Natural killer cell (primary cell): ENCODE data around the gene RAB33B. TPM values are rescaled to one million over a fixed set of nuclear protein-coding genes. Genes with fewer than 3 reads are reported as not detected.

Source experiments
- ATAC-seq, 3 donors: fragments of 150-1000 bp in 2 of 3; fragments of 200-7000 bp in 1 of 3; cut with Tn5 transposase; 1 replicate in 1 of 3; 2 replicates in 2 of 3; pipeline ENCODE4 v1.10.0; 2021; ENCODE audit warnings: mild to moderate bottlenecking in 2 of 3, moderate library complexity in 2 of 3
- DNase-seq, 2 donors: peaks; one replicate each; pipeline versions ENCODE4 v3.0.0 to v3.0.0-alpha.2; 2013 to 2021; ENCODE audit warnings: mixed read lengths in 1 of 2
- H3K27ac ChIP-seq: one replicate; pipeline ENCODE4 v1.5.1; 2013; ENCODE audit warnings: mild to moderate bottlenecking, low read length
- H3K27me3 ChIP-seq: one replicate; pipeline ENCODE4 v1.6.1; 2013; ENCODE audit warnings: low read length; ENCODE audit not compliant: control insufficient read depth, insufficient read depth
- H3K36me3 ChIP-seq: one replicate; pipeline ENCODE4 v1.6.1; 2013; ENCODE audit warnings: low read length; ENCODE audit not compliant: control insufficient read depth, insufficient read depth
- H3K4me1 ChIP-seq: one replicate; pipeline ENCODE4 v1.6.1; 2013; ENCODE audit warnings: low read length; ENCODE audit not compliant: control insufficient read depth, insufficient read depth
- H3K4me3 ChIP-seq: one replicate; pipeline ENCODE4 v1.5.1; 2013; ENCODE audit warnings: low read length
- H3K9me3 ChIP-seq: one replicate; pipeline ENCODE4 v1.6.1; 2013; ENCODE audit warnings: low read length; ENCODE audit not compliant: control insufficient read depth, insufficient read depth
- H3K27ac Mint-ChIP-seq, 2 donors: one replicate each; pipeline ENCODE4 v1.8.0; 2022; ENCODE audit warnings: mild to moderate bottlenecking in 2 of 2, mixed read lengths in 2 of 2, moderate library complexity in 1 of 2
- H3K27me3 Mint-ChIP-seq, 2 donors: one replicate each; pipeline ENCODE4 v1.8.0; 2022; ENCODE audit warnings: low read depth in 2 of 2, mixed read lengths in 2 of 2
- H3K36me3 Mint-ChIP-seq: one replicate; pipeline ENCODE4 v1.8.0; 2022; ENCODE audit warnings: mixed read lengths
- H3K4me1 Mint-ChIP-seq, 2 donors: one replicate each; pipeline ENCODE4 v1.8.0; 2022; ENCODE audit warnings: mixed read lengths in 2 of 2
- H3K4me3 Mint-ChIP-seq: one replicate; pipeline ENCODE4 v1.8.0; 2022; ENCODE audit warnings: mild to moderate bottlenecking, moderate library complexity, mixed read lengths
- H3K9me3 Mint-ChIP-seq, 2 donors: one replicate each; pipeline ENCODE4 v1.8.0; 2022; ENCODE audit warnings: mixed read lengths in 2 of 2
- WGBS: methylation state at CpG from one replicate; pipeline ENCODE4 v1.1.7; 2013; ENCODE audit warnings: missing lambda C conversion rate; ENCODE audit not compliant: insufficient coverage; 5-methylcytosine and 5-hydroxymethylcytosine counted together
- intact Hi-C: fragments of 100-400 bp; cut with micrococcal nuclease; formaldehyde crosslinking; loops from one replicate; pipeline ENCODE4 v1.14.2; 2022
- total RNA-seq, 4 donors: library from RNA; stranded (reverse); fragments of 120-200 nt in 1 of 4; gene quantifications; one replicate each; pipeline versions ENCODE4 v1.2.3 to v1.2.4, GENCODE V29; 2013 to 2022
- TF ChIP-seq, protein P1 (sequence below): fragments of 200-600 bp; IDR thresholded peaks from one replicate; pipeline ENCODE4 v1.8.0; 2022; ENCODE audit warnings: antibody characterized with exemption

The RAB33B gene
- total RNA-seq, 3 donors from 2014 or later (not counting 1 experiment from before 2014, with no cell fraction given) = 7.8 to 12.9 (median 10.5) TPM

DNA sequence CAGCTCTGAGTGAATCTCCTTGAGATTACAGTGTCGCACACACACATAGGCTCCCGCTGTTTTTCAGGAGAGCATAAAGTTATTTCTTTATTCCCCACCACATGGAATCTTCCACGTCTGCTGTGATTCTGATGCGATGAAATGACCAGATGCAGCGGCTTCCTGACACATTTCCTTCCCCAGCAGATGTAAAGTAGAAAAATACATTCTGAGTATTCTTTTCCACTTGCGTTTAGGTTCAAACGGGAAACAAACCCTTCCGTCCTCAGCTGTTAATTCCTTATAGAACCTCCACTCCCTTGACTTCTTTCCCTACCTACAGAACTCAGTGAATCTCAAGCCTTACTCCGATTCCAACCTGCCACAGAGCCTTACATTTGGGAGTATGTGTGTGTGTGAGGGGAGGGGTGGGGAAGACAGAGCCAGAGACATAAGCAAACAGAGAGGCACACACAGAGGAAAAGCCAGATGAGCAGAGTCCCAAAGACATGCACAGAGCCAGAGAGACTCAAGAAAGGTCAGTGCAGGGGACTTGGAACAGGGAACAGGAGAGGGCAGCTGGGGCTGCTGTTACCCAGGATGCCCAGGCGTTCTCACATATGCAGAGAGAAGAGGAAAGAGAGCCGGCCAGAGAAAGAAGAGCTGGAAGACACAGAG is 54.8 kb downstream of the RAB33B start:
- no peaks in the 10 kb centered on the region for H3K27me3 ChIP-seq
- no peaks in the 10 kb centered on the region for H3K36me3 ChIP-seq
- H3K9me3 ChIP-seq = no peaks in the 10 kb centered on the region
- intact Hi-C loops = no loop called here
- WGBS = 97% methylated on average over 10 of the region's 11 CpGs
- TF ChIP-seq, protein P1, sequence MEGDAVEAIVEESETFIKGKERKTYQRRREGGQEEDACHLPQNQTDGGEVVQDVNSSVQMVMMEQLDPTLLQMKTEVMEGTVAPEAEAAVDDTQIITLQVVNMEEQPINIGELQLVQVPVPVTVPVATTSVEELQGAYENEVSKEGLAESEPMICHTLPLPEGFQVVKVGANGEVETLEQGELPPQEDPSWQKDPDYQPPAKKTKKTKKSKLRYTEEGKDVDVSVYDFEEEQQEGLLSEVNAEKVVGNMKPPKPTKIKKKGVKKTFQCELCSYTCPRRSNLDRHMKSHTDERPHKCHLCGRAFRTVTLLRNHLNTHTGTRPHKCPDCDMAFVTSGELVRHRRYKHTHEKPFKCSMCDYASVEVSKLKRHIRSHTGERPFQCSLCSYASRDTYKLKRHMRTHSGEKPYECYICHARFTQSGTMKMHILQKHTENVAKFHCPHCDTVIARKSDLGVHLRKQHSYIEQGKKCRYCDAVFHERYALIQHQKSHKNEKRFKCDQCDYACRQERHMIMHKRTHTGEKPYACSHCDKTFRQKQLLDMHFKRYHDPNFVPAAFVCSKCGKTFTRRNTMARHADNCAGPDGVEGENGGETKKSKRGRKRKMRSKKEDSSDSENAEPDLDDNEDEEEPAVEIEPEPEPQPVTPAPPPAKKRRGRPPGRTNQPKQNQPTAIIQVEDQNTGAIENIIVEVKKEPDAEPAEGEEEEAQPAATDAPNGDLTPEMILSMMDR = no peak
- H3K9me3 Mint-ChIP-seq = no peaks in the 10 kb centered on the region
- no peak for DNase-seq
- H3K27ac ChIP-seq = no peak overlapping the region
- ATAC-seq = no peak
- H3K27me3 Mint-ChIP-seq = no peaks in the 10 kb centered on the region
- no peaks in the 10 kb centered on the region for H3K4me1 ChIP-seq
- no peaks in the 10 kb centered on the region for H3K4me1 Mint-ChIP-seq
- no peak overlapping the region for H3K27ac Mint-ChIP-seq
- no peaks in the 10 kb centered on the region for H3K36me3 Mint-ChIP-seq
- no peak overlapping the region for H3K4me3 Mint-ChIP-seq
- no peak overlapping the region for H3K4me3 ChIP-seq

GRCh38 chr4:139509727-139510410 is 55.9 kb downstream of the RAB33B start:
- no peak overlapping the region for H3K27ac ChIP-seq
- 92% methylated on average over 6 of the region's 6 CpGs for WGBS
- no peaks in the 10 kb centered on the region for H3K4me1 ChIP-seq
- Mint-ChIP-seq H3K27me3 (no peaks in the 10 kb centered on the region), H3K9me3 (no peaks in the 10 kb centered on the region), H3K36me3 (no peaks in the 10 kb centered on the region), H3K27ac (no peak overlapping the region), H3K4me3 (no peak overlapping the region), H3K4me1 (no peaks in the 10 kb centered on the region)
- no peak for ATAC-seq
- peak in 1 of 2 donors; percentile 22 for DNase-seq
- no peaks in the 10 kb centered on the region for H3K9me3 ChIP-seq
- H3K4me3 ChIP-seq = no peak overlapping the region
- no peaks in the 10 kb centered on the region for H3K36me3 ChIP-seq
- intact Hi-C loops = no loop called here
- TF ChIP-seq, protein P1 = no peak
- H3K27me3 ChIP-seq = no peaks in the 10 kb centered on the region

DNA sequence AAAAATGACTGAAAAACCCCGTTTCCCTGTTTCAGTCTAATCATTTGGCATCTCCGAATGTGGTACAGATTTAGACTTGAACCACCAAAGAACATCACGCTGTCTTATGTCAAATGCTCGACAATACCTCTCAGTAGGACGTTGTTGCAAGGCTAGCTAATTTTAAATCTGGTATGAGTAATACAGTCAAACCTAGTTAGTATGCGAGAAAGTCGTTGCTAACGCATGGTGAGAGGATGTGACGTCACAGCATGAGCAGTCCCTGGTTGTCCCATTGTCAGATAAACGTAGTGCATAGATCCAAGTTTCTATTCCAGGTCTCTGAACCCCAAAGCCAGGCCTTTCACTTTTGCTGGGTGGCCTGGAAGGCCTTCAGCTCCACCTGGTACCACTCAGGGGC is 57.4 kb downstream of the RAB33B start:
- WGBS = 89% methylated on average over 10 of the region's 10 CpGs
- H3K4me1 ChIP-seq = no peaks in the 10 kb centered on the region
- H3K27me3 Mint-ChIP-seq = no peaks in the 10 kb centered on the region
- H3K4me1 Mint-ChIP-seq = no peaks in the 10 kb centered on the region
- H3K4me3 Mint-ChIP-seq = no peak overlapping the region
- H3K4me3 ChIP-seq = no peak overlapping the region
- H3K36me3 ChIP-seq = no peaks in the 10 kb centered on the region
- TF ChIP-seq, protein P1 = no peak
- intact Hi-C loops = no loop called here
- peak in 1 of 2 donors; percentile 13 for DNase-seq
- no peak for ATAC-seq
- no peaks in the 10 kb centered on the region for H3K9me3 ChIP-seq
- H3K27me3 ChIP-seq = no peaks in the 10 kb centered on the region
- no peak overlapping the region for H3K27ac ChIP-seq
- H3K9me3 Mint-ChIP-seq = no peaks in the 10 kb centered on the region
- H3K27ac Mint-ChIP-seq = no peak overlapping the region
- no peaks in the 10 kb centered on the region for H3K36me3 Mint-ChIP-seq
